ENCODE results near the gene TPH1. TPM values are rescaled to one million over a fixed set of nuclear protein-coding genes. Genes with fewer than 3 reads are reported as not detected.

Gene TPH1
- total and polyA plus RNA-seq, 2 of the 8 experiments (the other 6 are each of a cell fraction or from before 2014, with no cell fraction given), result 0.09 to 0.22 TPM

DNA sequence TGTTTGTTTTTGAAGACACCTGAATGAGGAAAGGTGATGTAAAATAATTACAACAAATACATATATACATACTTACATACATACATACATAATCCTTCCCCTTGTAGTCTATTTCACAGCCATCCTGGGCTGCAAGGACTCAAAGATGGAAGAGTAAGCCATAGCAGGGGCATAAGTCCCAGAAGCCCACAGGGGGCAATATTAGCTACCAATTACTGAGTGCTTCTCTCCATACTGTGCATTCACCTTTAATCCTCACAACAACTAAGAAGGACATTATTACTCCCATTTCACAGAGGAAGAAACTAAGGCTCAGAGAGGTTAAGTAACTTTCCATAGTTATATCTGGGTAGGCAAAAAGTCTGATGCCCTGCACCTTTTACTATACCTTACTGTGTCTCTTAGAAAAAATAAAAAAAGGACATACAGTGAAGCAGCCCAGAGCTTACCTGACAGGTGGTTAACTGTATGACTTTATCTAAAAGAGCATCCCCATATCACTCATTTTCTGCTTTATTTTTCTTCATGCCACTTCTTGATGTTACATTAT, 35.9 kb downstream of the TPH1 start:
- no peak overlapping the region for H3K18ac ChIP-seq (ENCODE audit: extremely low read depth, low read length)
- no peak overlapping the region for H3K4me2 ChIP-seq (ENCODE audit: insufficient read depth in 1 of 2, low read depth in 2 of 2, low read length in 2 of 2)
- H2BK5ac ChIP-seq (ENCODE audit: low read depth, low read length), result no peak overlapping the region
- H3K4me1 ChIP-seq (replicated peaks in 1 of 4; ENCODE audit: control insufficient read depth in 3 of 4, insufficient read depth in 4 of 4, low read length in 3 of 4), result peaks cover 0 to 8% (median 2%) of the 10 kb centered on the region in 4 experiments; a peak in 3 of 7 replicates
- H3K79me2 ChIP-seq (ENCODE audit: control insufficient read depth in 1 of 2, insufficient read depth in 2 of 2, low read length in 2 of 2), result 0 out of 4 replicates have a peak, but pooled peaks cover 0 to 6% of the 10 kb centered on the region in 2 experiments
- no peak overlapping the region for H2AK5ac ChIP-seq (ENCODE audit: low read depth, low read length)
- DNase-seq (ENCODE audit: low read depth in 1 of 2, low spot score in 2 of 2), result no peak
- H3K36me3 ChIP-seq (ENCODE audit: control insufficient read depth in 2 of 4, insufficient read depth in 4 of 4, low read length in 3 of 4), result peaks cover 0 to 7% (median 0%) of the 10 kb centered on the region in 4 experiments; a peak in 2 of 8 replicates
- no peak overlapping the region for H4K91ac ChIP-seq (replicated peaks; ENCODE audit: insufficient read length, low read length)
- no peak overlapping the region for H2AFZ ChIP-seq (ENCODE audit: low read length)
- no peak overlapping the region for H3K23ac ChIP-seq (ENCODE audit: insufficient read length)
- no peak overlapping the region for H2BK12ac ChIP-seq (ENCODE audit: low read depth, low read length)
- H3K4me3 ChIP-seq (ENCODE audit: extremely low read depth in 1 of 4, insufficient read depth in 2 of 4, low read depth in 3 of 4, low read length in 4 of 4), result no peak overlapping the region
- no peak overlapping the region for H2BK15ac ChIP-seq (ENCODE audit: low read length)
- H3K9me3 ChIP-seq (ENCODE audit: insufficient read depth in 2 of 2, low read depth in 1 of 2, low read length in 1 of 2), result no peaks in the 10 kb centered on the region
- H3K79me1 ChIP-seq (ENCODE audit: low read depth, low read length), result no peaks in the 10 kb centered on the region
- H2BK120ac ChIP-seq (replicated peaks; ENCODE audit: low read depth, low read length), result no peak overlapping the region
- ChIA-PET CTCF (ENCODE audit: partially characterized antibody) (interaction anchor here (0.6 to 2.2 kb wide), 2 partner anchors 19 to 203 kb away, joined by 4 to 11 read pairs; no protein-coding TSS in a partner anchor), POLR2A (ENCODE audit: partially characterized antibody) (interaction anchor here (1.4 kb wide), 1 partner anchor 11 kb away, joined by 3 read pairs; no protein-coding TSS in a partner anchor)
- no peak overlapping the region for H3K4ac ChIP-seq (replicated peaks; ENCODE audit: insufficient read length, low read depth, low read length)
- H4K20me1 ChIP-seq (replicated peaks in 1 of 2; ENCODE audit: control insufficient read depth in 1 of 2, insufficient read depth in 2 of 2, low read length in 2 of 2), result peaks cover 2% of the 10 kb centered on the region in 2 experiments
- no peak for FAIRE-seq
- peaks cover 0 to 12% (median 7%) of the 10 kb centered on the region in 4 experiments; a peak in 5 of 7 replicates for H3K27me3 ChIP-seq (replicated peaks in 1 of 4; ENCODE audit: control insufficient read depth in 3 of 4, extremely low read depth in 1 of 4, insufficient read depth in 3 of 4, low read length in 3 of 4)
- H3K56ac ChIP-seq (replicated peaks; ENCODE audit: insufficient read length, low read depth, low read length), result no peak overlapping the region
- H2BK20ac ChIP-seq (ENCODE audit: low read length), result no peak overlapping the region
- TF ChIP-seq SP4 (IDR thresholded peaks at IDR 0.05; ENCODE audit: low read length) (no peak), CEBPB (IDR thresholded peaks at IDR 0.05; ENCODE audit: low read depth, low read length) (no peak), MAFK (IDR thresholded peaks at IDR 0.05; ENCODE audit: low read depth, low read length) (no peak), NRF1 (IDR thresholded peaks at IDR 0.05; ENCODE audit: low read depth, low read length) (no peak), BACH1 (IDR thresholded peaks at IDR 0.05; ENCODE audit: low read length) (no peak), BCL11A (IDR thresholded peaks at IDR 0.05; ENCODE audit: low read depth in 2 of 2, low read length in 2 of 2) (no peak), ZNF274 (IDR thresholded peaks at IDR 0.05; ENCODE audit: borderline replicate concordance, extremely low read depth, low read length) (no peak), POU5F1 (IDR thresholded peaks at IDR 0.05; ENCODE audit: low read depth, low read length) (no peak), SAP30 (IDR thresholded peaks at IDR 0.05; ENCODE audit: insufficient read depth, insufficient replicate concordance, low read length) (no peak), EP300 (IDR thresholded peaks at IDR 0.05; ENCODE audit: borderline replicate concordance in 1 of 2, low read depth in 2 of 2, low read length in 2 of 2) (no peak), MAX (IDR thresholded peaks at IDR 0.05) (no peak), JUN (IDR thresholded peaks at IDR 0.05; ENCODE audit: low read depth, low read length) (no peak), PHF8 (conservative IDR thresholded peaks at IDR 0.05; ENCODE audit: low read depth, low read length) (no peak)
- no peak overlapping the region for H3K27ac ChIP-seq (ENCODE audit: low read depth, low read length)
- no peak overlapping the region for H3K14ac ChIP-seq (ENCODE audit: insufficient read length)
- no peak overlapping the region for H4K5ac ChIP-seq (ENCODE audit: insufficient read length, low read depth, low read length)
- H3K9ac ChIP-seq (replicated peaks in 1 of 4; ENCODE audit: extremely low read depth in 1 of 4, low read depth in 3 of 4, low read length in 3 of 4), result no peak overlapping the region
- H4K8ac ChIP-seq (ENCODE audit: extremely low read depth, insufficient read depth, low read length), result no peak overlapping the region
- H3K23me2 ChIP-seq (ENCODE audit: low read depth, low read length), result peaks cover 13% of the 10 kb centered on the region
